HG03196 (cell line): Measurements from ENCODE around the gene TVP23C.
"Not testable (repeated sequence)": the region's sequence is repeated elsewhere in the genome, so short reads cannot be mapped to it uniquely, and the experiment has no call there.

Experiments used
- ATAC-seq: cut with Tn5 transposase; IDR thresholded peaks from one replicate; pipeline ENCODE4 v1.9.1; 2021; ENCODE audit not compliant: unreplicated experiment

The TVP23C gene

GRCh38 chr17:15563375-15563857 lies at the start of gene TVP23C:
TSS of gene TVP23C (minus strand) at chr17:15563483. CDS start at chr17:15563448, 35 bp downstream.
- peak; percentile 71 for ATAC-seq

DNA sequence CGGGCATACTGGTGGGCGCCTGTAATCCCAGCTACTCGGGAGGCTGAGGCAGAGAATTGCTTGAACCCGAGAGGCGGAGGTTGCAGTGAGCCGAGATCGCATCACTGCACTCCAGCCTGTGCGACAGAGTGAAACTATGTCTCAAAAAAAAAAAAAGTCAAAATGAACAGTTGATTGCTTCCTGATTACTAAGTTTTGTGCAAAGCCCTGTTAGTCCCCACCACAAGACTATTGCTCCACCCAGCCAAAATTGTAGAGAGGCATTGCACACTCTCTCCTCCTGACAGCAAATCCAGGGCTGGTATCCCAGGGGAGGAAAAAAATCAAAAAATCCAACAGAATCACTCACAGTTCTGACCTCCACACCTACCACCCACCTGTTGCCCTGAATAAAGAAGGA lies 29.7 kb upstream of the TVP23C start:
- not testable (repeated sequence) for ATAC-seq

- not testable (repeated sequence) for ATAC-seq
Observed at GRCh38 chr17:15591986-15592385, 28.7 kb upstream of the TVP23C start.

- ATAC-seq: not testable (repeated sequence)
Observed at GRCh38 chr17:15590844-15591243, 27.6 kb upstream of the TVP23C start.

GRCh38 chr17:15589544-15590536 lies 26.6 kb upstream of the TVP23C start:
- ATAC-seq: not testable (repeated sequence)

DNA sequence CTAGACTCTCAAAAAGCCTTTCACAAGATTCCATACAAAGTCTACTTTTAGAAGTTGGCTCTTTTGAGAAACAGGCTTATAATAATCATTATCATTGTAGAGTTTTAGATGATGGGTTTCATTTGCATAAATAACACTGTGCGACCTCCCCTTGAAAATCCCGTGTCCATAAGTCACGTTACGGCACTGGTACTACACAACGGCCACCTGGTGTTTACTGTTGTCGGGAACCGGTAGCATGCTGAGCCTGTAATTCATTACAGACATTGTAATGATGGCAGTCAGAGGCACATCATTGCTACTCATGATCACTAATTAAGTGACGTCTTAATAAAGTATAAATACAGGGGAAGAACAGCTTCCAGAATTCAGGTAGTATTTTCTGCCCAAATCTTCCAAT lies 24.7 kb upstream of the TVP23C start:
- not testable (repeated sequence) for ATAC-seq

DNA sequence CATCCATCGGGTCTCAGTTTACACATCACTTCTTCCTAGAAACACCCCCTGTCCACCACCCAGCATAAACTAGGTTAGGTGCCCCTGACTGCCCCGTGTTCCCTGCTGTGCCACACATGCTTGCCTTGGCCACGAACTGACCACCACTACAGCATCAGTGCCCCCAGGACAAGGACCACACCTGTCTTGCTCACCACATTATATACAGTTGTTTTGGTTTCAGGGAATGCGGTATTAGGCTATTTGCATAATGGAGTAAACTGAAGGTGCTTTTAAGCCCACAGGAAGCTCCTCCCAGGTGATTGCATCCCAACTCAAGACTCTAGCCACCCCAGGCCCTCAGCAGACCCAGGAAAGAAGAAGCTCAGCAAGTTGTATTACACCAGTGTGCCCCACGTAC lies 20.0 kb upstream of the TVP23C start:
- ATAC-seq: not testable (repeated sequence)

DNA sequence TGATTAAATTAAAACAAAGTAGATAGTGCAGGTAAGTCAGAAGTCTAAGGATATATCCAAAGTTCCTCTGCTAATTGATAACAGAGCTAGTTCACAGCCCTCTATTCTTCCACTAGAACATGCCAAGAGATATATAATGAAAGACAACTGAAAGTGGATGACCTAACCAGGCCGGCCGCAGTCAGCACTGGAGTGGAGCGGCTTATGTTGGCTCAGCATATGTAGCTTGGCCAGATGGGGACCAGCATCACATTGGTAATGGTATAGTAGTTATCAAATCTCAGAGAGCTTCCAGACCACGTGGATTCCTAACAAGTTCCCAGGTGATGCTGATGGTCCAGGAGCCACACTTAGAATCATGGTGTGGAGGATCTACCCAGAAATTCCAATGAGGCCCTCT lies 18.2 kb upstream of the TVP23C start:
- not testable (repeated sequence) for ATAC-seq

- ATAC-seq: not testable (repeated sequence)
Observed at GRCh38 chr17:15576848-15577247, 13.6 kb upstream of the TVP23C start.

GRCh38 chr17:15574660-15575059 lies 11.4 kb upstream of the TVP23C start:
- not testable (repeated sequence) for ATAC-seq

- ATAC-seq: not testable (repeated sequence)
Observed at GRCh38 chr17:15573870-15574269, 10.6 kb upstream of the TVP23C start.

- ATAC-seq: peak; percentile 26
Observed at GRCh38 chr17:15562613-15563374, 489 bp downstream of the TVP23C start.

DNA sequence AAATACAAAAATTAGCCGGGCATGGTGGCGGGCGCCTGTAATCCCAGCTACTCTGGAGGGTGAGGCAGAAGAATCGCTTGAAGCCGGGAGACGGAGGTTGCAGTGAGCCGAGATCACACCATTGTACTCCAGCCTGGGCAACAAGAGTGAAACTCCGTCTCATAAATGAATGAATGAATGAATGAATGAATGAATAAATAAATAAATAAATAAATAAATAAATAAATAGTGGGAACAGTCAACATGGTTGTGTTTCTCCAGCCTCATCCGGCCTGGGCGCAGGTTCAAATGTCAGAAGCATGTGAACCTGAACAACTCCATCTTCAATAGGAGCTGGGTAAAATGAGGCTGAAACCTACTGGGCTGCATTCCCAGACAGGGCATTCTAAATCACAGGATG lies 1.8 kb downstream of the TVP23C start:
- ATAC-seq: not testable (repeated sequence)

DNA sequence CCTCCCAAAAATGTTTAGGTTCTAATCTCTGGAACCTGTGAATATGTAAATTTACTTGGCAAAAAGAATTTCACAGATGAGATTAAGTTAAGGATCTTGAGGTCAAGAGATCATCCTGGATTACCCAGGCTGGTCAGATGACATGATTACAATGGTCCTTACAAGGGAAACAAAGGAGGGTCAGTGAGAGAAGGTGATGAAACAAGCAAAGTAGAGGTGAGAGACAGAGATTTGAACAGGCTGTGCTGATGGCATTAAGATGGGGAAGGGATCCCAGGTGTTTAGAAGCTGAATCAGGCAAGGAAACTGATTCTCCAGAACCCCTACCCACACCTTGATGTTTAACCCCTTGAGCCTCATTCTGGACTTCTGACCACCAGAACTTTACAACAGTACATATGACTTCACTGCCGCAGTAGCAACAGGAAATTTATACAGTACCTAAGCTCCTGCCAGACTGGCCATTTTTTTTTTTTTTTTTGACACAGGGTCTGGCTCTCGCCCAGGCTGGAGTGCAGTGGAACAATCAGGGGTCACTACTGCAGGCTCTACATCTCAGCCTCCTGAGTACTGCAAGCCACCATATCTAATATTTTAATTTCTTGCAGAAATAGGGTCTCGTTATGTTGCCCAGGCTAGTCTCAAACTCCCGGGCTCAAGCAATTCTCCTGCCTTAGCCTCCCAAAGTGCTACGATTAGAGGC lies 4.7 kb downstream of the TVP23C start:
- not testable (repeated sequence) for ATAC-seq

GRCh38 chr17:15557334-15557832 lies 5.9 kb downstream of the TVP23C start:
- not testable (repeated sequence) for ATAC-seq

DNA sequence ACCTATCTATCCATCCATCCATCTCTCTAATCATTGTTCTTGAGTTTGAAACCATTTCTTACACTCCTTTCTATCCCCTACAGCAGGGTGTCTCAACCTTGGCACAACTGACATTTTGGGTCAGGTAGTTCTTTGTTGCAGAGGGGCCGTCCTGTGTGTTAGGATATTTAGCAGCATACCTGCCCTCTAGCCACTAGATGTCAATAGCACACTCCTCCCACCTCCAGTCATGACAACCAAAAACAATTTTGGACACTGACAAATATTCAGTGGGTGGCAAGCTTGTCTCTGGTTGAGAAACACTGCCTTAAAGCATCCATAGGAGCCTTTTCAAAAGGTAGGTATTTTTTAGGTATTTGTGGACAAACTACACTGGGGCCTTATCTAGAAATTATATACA lies 10.4 kb downstream of the TVP23C start:
- not testable (repeated sequence) for ATAC-seq

- not testable (repeated sequence) for ATAC-seq
Observed at GRCh38 chr17:15549552-15549951, 13.7 kb downstream of the TVP23C start.

- ATAC-seq: not testable (repeated sequence)
Observed at GRCh38 chr17:15546604-15547003, 16.7 kb downstream of the TVP23C start.

DNA sequence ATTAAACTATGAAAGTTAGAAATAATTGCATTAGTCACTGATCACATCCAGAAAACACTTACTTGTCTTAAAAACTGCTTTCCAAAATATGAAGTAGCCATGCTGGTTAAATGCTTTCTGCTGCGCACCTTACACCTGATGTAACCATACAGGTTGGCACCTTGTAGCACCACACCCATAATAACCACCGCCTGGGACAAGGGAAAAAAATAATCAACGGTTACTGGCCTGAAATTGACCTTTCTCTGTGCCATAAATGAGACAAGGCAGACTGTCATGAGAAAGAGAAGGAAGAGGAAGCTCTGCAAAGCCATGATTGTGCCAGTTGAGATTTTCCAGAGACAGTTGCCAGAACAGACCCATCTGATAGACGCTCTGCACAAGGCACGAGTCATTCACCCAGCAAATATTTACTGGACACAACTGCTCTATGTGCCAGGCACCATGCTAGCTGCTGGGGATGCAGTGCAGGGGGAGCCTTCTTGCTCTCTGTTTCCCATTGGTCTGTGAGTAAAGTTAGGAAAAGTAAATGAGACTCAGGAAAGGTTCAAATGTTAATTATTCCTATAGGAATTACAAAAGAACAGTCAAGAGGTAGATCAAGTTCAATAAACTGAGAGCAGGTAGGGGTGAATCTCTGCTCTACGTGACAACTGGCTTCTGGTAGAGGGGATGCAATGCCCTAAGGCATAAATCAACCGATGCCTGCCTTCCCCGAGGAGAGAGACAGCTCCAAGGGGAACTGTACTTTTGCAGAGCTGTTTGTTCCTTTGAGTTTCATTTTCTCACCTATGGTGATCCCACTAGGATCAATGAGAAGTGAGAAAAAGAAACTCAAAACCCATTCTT lies 22.7 kb downstream of the TVP23C start:
- not testable (repeated sequence) for ATAC-seq

GRCh38 chr17:15533122-15533521 lies 30.2 kb downstream of the TVP23C start:
- not testable (repeated sequence) for ATAC-seq
